ENCODE measurements around the gene CYSLTR2.

- TF ChIP-seq FOSL1 (IDR thresholded peaks at IDR 0.05; ENCODE audit: insufficient read depth, low read depth, low read length) (no peak), MAX (IDR thresholded peaks at IDR 0.05) (no peak)
Measured at GRCh38 chr13:48707405-48707804, 53.7 kb downstream of the CYSLTR2 start.
